Stimulated activated CD8-positive, alpha-beta memory T cell treated with anti-CD3 and anti-CD28 coated beads, Interleukin-12 subunit alpha, Interleukin-12 subunit beta, amount 100 ng/mL, for 4 hours (primary cell): ENCODE data around the gene CHCHD2.
"Not testable (repeated sequence)": the region's sequence is repeated elsewhere in the genome, so short reads cannot be mapped to it uniquely, and the experiment has no call there.

Experiments
- DNase-seq: peaks from one replicate; pipeline ENCODE4 v3.0.0-alpha.2; 2020; ENCODE audit warnings: low read depth

Gene CHCHD2, protein sequence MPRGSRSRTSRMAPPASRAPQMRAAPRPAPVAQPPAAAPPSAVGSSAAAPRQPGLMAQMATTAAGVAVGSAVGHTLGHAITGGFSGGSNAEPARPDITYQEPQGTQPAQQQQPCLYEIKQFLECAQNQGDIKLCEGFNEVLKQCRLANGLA

DNA sequence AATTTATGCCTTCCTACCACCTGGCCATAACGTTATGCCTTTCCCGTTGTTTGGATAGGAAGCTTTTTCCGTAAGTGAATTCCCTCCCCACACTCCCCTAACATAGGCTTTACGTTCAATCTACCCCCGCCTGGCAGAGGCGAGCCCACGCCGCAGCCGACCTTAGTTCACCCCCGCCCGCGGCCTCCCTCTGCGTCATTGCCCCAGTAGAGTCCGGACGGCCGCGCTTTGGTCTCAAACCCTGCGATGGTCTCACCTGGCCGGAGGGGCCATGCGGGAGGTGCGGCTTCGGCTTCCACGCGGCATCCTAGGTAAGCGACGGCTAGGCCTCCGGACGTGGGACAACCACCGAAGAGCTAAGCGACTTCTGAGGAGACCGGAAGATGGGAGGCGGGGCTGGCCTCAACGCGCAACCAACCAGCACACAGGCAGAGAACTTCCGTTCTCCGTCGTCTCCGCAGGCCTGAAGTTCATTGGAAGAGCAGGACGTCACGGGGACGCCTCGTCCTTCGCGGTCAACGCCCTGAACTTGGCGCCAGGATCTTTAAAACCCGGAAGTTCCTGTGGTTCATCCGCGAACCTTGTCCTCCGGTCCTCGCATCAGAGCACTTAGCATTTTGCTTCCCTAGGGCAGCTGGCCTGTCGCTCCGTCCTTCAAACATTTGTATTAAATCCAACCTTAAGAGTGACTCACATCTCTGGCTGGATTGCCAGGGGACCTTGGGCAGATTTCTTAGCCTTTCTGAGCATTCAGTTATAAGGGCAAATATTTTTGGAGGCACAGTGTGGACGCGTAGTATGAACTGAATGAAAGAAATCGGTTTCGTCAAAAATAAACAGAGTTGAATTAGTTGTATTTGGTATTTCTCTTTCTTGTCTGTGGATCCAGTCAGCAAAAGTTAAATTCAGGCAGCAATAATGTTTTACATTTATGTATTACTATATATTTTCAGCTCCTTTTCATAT is at the start of gene CHCHD2:
Gene CHCHD2, minus strand, starts transcription at position 369 of the 966 bp plus-strand sequence. Its CDS starts 63 bp downstream, at position 306.
- DNase-seq, result peak; percentile 84

DNA sequence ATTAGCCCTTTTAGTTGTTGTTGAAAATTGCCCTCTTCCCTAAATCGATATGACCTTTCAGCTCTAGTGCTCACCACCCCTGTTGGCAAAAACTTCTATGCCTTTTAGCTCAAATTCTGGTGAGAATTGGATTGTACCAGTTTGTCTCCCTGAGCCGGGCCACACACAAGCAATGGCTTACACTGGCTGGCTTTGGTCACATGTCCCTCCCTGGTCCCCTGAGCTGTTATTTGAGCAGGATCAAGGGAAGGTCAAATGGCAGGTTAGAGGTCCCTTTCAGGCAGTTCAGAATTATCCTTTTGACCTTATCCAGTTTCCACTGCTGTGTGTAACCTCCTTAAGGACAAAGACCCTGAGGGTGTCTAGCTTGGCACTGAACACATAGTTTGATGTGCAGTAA is 24.8 kb upstream of the CHCHD2 start:
- not testable (repeated sequence) for DNase-seq

DNA sequence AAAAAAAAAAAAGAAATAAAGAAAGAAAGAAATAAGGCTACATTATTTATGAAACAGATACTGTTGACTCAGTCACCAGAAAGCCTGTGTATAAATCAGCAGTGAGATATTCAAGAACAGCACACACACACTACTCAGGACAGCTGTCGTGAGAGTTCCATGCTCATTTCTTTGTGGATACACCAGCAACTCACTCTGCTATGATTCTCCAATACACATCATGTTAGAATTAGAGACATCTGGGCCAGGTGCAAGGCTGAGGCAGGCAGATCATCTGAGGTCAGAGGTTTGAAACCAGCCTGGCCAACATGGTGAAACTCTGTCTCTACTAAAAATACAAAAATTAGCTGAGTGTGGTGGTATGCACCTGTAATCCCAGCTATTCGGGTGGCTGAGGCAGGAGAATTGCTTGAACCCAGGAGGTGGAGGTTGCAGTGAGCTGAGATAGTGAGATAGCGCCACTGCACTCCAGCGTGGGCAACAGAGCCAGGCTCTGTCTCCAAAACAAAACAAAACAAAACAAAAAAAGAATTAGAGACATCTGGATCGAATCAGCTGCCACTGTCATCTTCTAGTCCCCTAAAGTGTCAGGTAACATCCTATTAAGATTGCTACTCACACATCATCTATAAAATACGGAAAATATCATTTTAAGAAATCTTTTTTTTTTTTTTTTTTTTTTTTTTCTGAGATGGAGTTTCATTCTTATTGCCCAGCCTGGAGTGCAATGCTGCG is 21.1 kb upstream of the CHCHD2 start:
- no peak for DNase-seq

DNA sequence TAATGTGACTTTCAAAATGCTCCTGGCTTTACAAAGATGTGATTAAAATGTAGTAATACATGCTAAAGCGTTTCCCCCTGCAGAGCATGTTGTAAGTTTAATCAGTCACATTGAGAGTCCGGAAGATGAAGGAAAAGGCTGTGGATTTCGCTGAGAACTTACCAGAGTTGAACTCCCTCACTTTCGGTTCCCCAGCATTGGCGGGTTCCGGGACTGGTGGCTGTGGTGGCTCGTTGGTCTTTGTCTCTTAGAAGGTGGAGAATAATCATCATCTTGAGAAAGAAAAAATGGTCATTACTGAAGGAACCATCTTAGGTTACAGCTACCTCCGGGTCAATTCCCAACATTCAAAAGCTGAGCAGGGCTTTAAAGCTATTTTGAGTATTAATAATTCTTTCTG is 19.6 kb upstream of the CHCHD2 start:
- no peak for DNase-seq

DNA sequence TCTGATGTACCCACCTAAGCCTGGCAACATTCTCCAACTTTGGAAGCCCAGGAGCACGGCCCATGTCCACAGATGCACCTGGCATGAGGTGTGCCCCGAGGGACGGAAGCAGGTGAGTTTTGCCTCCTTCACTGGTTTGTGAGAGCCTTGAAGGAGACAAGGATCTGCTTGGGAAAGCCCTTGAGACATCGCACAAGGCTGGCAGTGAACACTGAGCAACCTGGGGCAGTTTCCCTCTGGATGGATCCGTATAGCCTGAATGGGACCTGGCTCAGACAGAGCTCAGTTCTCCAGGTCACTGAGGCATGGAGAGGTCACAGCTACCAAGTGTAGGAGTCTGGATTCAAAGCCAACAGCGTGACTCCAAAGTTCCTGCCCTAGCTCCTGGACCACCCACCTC is 18.7 kb upstream of the CHCHD2 start:
- DNase-seq, result no peak

DNA sequence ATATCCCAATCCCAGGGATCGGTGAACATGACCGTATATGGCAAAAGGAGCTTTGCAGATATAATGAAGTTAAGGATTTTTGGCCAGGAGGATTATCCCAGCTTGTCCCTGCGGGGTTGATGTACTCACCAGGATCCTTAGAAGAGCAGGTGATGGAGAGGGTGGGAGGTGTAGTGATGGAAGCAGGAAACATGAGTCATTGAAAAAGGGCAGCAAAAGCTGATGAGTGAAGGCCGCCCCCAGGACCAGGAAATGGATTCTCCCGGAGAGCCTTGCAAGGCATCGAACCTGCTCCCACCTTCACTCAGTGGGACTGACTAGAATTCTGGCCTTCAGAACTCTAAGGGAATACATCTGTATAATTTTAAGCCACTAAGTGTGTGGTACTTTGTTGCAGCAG is 15.2 kb upstream of the CHCHD2 start:
- no peak for DNase-seq

DNA sequence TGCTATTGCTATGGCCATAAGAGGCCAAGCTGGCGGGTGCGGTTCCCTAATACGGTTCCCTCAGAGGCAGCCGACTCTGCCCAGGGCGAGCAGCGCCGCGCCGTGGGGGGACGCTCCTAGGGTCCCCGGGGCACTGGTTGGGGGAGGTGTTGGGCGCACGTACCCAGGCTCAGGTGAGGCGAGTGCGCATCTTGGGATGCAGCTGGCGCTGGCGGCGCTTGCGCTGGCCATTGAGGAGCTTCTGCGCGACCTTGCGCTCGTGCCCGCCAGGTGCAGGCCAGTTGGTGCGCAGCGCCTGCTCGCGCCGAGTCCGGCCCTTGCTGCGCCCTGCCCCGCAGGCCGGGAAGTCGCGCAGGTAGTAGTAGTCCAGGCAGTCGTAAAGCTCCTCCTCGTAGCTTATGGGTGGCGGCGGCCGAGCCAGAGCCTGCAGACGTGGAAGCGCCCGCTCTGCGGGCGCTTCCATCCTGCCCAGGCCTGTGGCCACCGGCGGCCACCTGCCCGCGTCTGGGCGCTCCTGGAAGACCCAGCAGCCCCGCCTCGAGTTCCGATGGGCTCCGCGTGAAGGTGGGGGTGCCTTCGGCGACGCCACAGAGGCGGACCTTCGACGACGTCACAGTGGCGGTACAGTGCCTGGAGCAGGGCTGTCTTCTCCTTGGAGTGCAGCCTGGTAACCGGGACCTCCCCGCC is 9.7 kb upstream of the CHCHD2 start, which contains the start of gene NUPR2:
Gene NUPR2, minus strand, starts transcription at position 566 of the 687 bp plus-strand sequence. Its CDS starts 103 bp downstream, at position 463.
- DNase-seq, result no peak

DNA sequence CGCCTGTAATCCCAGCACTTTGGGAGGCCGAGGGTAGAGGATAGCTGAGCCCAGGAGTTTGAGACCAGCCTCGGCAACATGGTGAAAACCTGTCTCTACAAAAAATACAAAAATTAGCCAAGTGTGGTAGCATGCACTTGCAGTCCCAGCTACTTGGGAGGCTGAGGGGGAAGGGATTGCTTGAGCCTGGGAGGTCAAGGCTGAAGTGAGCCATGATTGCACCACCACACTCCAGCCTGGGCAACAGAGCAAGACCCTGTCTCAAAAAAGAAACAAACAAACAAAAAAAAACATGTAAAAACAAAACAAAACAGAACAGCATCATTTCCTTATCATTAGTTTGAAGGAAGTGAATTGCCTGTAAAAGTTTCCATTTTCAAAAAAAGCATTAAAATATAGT is 6.0 kb upstream of the CHCHD2 start:
- not testable (repeated sequence) for DNase-seq

DNA sequence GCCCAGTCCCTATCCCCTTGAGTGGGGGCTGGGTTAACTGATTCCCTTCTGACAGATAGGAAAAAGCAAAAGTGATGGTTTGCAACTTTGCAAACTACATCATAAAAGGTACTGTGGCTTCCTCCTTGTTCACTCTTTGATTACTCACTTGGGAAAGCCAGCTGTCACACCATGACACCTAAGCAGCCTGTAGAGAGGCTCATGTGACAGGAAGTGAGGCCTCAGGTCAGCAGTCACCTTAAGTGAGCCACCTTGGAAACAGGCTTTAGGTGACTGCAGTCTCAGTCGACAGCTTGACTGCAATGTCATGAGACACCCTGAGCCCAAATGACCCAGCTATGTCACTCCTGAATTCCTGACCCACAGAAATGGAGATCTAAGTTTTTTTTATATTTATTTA is 4.3 kb upstream of the CHCHD2 start:
- DNase-seq, result no peak

DNA sequence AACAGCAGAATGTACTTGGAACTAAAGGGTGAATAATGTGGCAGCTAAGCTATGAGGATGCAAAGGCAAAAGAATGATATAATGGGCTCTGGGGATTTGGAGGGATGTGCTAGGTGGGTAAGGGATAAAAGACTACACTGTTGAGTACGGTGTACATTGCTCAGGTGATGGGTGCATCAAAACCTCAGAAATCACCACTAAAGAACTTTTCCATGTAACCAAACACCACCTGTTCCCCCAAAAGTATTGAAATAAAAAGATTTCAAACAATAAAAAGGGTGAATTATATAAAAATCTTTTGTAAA is 1.6 kb upstream of the CHCHD2 start:
- no peak for DNase-seq

DNA sequence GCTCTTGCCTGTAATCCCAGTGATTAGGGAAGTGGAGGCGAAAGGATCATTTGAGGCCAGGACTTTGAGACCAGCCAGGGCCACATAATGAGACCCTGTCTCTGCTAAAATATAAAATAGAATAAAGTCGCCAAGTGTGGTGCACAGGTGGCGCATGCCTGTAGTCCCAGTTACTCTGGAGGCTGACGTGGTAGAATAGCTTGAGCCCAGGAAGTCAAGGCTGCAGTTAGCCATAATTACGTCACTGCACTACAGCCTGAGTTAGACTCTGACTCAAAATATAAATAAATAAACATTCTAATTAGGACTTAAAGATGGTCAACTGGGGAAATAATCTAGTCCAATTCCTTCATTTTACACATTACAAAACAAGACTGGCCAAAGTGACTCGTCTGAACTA is 768 bp downstream of the CHCHD2 start:
- no peak for DNase-seq

DNA sequence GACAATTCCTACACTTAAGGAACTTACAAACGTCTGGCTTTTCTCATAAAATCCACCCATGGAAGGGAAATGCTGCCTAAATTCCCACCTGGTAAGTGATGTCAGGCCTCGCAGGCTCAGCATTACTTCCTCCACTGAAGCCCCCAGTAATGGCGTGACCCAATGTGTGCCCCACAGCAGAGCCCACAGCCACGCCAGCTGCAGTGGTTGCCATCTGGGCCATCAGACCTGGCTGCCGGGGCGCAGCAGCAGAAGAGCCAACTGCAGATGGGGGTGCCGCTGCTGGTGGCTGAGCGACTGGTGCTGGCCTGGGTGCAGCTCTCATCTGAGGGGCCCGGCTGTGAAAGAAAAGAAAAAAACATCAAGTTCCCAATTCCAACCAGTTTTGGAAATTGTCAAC is 2.1 kb downstream of the CHCHD2 start:
- not testable (repeated sequence) for DNase-seq

DNA sequence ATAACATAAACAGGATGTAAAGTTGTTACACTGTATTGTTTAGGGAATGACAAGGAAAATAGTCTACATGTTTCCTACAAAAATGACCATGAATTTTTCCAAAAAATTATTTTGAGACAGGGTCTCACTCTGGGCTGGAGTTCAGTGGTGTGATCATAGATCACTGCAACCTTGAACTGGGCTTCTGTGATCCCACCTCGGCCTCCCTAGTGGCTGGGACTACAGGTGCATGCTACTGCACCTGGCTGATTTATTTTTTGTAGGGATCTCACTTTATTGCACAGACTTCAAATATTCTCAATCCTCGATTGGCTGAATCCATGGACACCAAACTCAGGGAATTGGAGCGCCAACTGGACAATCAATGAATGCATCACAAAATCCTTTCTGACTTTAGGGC is 6.6 kb downstream of the CHCHD2 start:
- no peak for DNase-seq

DNA sequence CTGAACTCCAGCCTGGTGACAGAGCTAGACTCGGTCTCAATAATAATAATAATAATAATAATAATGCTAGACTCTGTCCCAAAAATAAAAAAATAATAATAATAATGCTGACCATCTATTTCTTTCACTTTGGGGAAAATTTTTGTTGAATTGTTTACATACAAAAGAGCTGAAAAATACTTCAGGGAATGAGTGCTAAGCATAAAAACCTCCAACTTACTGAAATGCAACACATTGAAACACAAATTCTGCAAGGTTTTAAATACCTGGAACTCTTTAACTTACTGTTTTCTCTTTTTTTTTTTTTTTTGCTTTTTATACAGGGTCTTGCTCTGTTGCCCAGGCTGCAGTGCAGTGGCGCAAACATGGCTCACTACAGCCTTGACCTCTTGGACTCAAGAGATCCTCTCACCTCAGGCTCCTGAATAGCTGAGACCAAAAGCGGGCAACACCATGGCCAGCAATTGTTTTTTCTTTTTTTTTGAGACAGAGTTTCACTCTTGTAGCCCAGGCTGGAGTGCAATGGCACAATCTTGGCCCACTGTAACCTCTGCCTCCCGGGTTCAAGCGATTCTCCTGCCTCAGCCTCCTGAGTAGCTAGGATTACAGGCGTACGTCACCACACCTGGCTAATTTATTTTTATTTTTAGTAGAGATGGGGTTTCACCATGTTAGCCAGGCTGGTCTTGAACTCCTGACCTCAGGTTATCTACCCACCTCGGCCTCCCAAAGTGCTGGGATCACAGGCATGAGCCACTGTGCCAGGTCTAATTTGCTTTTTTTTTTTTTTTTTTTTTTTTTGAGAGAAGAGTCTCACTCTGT is 7.9 kb downstream of the CHCHD2 start:
- DNase-seq, result not testable (repeated sequence)

DNA sequence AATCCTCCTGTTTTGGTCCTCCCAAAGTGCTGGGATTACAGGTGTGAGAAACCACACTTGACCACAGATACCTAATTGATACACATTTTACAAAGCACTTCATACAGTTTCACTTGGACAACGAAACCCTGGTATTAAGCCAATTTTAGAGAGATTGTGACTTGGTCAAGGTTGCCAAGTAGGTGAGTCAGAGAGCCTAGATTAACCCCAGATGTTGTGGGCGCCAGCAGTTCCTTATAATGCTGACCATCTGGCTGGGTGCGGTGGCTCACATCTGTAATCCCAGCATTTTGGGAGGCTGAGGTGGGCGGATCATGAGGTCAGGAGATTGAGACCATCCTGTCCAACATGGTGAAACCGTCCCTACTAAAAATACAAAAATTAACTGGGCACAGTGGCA is 8.6 kb downstream of the CHCHD2 start:
- DNase-seq, result no peak

DNA sequence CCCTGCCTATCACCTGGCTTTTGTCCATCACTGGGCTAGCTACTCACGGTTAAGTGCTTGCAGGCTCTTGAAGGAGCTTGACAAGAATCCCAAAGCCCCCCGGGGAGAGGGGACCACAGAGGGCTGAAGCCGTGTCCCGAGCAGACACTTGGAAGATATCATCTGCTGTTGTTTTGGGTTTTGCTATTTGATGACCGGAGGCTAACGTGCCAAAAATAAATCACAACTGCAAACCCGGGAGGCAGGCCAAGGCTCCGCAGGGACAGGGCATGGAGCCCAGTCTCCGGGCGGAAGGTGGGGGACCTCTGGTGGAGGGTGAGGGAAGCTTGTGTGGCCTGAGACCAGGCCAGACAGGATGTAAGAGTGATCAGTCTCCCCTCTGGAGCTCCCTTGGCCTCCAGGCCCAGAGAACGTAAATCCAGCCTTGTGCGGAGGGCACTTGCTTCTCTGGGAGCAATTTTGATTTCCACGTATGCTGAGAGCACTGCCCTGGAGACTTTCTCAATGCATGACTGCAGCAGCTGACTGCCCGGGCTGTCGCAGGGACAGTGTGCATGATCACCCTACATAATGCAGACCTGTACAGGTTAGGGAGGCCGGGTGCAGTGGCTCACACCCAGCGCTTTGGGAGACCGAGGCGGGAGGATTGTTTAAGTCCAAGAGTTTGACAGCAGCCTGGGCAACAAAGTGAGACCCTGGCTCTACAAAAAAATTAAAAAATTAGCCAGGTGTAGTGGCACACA is 13.3 kb downstream of the CHCHD2 start, which contains the start of gene PHKG1:
Gene PHKG1, minus strand, starts transcription at position 164 of the 743 bp plus-strand sequence. CDS start 4,011 bp downstream, outside the sequence.
- DNase-seq, result no peak

DNA sequence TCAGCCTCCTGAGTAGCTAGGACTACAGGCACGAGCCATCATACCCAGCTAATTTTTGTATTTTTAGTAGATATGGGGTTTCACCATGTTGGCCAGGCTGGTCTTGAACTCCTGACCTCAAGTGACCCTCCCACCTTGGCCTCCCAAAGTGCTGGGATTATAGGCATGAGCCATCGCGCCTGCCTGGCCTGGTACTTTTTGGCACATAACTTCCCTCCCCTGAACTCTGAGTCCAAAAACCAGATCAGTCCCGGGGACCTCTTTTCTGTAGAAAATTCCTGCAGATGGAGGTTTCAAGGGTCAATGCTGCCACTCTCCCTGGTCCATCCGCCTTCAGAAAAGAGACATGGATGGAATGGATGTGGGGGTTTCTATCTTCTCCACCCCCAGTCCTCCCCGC is 13.9 kb downstream of the CHCHD2 start:
- not testable (repeated sequence) for DNase-seq

DNA sequence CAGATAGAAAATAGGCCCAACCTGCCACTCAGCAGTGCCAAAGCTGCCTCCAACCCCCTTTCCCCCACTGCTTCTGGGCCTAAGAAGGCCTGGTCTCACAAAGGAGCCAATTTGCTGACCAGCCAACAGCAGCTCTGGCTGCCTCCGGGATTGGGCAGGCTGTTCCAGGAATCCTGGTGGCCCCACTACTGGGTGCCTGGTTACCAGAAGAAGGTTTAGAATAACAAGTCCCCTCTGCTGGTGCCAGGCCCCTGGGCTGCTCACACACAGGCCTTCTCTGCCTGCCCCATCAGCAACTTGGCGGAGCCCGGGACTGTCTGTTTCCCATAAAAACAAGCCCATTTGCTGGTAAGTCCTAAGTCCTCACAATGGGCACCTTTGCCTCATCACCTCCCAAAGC is 14.7 kb downstream of the CHCHD2 start:
- DNase-seq, result no peak

DNA sequence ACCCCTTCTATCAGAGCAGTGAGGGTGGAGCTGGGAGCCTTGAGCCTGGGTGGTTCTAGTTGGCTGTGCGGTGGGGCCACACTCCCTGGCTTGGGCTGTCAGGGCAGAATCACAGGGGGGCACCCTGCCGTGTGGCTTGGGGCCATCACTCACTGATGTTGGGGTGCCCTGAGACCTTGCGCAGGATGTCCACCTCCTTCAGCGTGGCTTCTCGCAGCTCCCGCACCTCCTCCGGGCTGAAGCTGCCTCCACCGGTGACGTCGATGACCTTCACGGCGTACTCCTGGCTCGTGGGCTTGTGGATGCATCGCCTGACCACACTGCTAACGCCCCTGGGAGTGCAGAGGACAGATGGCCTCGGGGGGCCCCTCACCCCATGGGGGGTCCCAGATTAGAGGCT is 18.8 kb downstream of the CHCHD2 start:
- DNase-seq, result no peak

DNA sequence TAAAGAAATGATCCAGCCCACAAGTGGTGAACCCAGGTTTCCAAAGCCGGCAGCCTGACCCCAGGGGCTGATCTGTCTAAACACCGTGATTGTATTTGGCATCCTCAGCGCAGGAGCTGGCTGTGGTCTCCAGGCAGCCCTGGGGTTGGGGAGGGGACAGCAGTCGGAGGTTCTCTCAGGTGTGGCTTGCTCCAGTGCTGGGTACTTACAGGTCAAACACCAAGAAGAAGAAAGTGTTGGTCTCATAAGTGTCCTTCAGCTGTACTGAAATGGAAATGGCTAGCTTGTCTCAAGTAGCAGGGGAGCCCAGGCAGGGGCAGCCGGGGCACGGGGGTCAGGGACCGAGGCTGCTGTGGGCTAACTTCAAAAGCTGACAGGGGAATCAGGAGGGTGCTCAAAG is 19.5 kb downstream of the CHCHD2 start:
- no peak for DNase-seq
